GM20000 (cell line): ENCODE measurements around the gene ANKS1B.
"Not testable (repeated sequence)": the region's sequence is repeated elsewhere in the genome, so short reads cannot be mapped to it uniquely, and the experiment has no call there.

ENCODE experiments used
- DNase-seq: peaks from one replicate; pipeline ENCODE4 v3.0.0; 2012; ENCODE audit warnings: low spot score
- TF ChIP-seq, protein P1 (sequence below): IDR thresholded peaks from 2 replicates; pipeline ENCODE4 v1.5.1; 2012; ENCODE audit warnings: mild to moderate bottlenecking, control low read depth; ENCODE audit errors: extremely low read depth, missing control alignments

The ANKS1B gene

DNA sequence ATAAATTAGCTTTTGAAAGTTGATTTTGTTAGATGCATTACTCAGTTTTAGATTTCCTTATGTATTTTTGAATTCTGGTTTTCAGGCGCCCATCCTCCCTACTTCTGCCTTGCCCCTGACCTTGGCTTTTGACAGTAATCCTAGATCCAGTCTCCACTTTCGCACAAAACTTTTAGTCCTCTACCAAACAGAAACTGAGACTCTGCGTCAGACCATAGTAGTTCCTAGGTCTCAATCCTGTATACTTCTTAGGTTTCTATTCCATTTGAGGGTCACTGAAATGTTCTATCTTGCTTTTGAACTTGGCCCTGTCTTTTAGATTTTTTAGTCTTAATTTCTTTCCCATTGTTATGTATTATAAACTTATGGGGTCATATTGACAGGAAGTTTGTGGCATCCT lies 645.1 kb downstream of the ANKS1B start:
- DNase-seq, result no peak
- TF ChIP-seq, protein P1, sequence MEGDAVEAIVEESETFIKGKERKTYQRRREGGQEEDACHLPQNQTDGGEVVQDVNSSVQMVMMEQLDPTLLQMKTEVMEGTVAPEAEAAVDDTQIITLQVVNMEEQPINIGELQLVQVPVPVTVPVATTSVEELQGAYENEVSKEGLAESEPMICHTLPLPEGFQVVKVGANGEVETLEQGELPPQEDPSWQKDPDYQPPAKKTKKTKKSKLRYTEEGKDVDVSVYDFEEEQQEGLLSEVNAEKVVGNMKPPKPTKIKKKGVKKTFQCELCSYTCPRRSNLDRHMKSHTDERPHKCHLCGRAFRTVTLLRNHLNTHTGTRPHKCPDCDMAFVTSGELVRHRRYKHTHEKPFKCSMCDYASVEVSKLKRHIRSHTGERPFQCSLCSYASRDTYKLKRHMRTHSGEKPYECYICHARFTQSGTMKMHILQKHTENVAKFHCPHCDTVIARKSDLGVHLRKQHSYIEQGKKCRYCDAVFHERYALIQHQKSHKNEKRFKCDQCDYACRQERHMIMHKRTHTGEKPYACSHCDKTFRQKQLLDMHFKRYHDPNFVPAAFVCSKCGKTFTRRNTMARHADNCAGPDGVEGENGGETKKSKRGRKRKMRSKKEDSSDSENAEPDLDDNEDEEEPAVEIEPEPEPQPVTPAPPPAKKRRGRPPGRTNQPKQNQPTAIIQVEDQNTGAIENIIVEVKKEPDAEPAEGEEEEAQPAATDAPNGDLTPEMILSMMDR, result no peak

DNA sequence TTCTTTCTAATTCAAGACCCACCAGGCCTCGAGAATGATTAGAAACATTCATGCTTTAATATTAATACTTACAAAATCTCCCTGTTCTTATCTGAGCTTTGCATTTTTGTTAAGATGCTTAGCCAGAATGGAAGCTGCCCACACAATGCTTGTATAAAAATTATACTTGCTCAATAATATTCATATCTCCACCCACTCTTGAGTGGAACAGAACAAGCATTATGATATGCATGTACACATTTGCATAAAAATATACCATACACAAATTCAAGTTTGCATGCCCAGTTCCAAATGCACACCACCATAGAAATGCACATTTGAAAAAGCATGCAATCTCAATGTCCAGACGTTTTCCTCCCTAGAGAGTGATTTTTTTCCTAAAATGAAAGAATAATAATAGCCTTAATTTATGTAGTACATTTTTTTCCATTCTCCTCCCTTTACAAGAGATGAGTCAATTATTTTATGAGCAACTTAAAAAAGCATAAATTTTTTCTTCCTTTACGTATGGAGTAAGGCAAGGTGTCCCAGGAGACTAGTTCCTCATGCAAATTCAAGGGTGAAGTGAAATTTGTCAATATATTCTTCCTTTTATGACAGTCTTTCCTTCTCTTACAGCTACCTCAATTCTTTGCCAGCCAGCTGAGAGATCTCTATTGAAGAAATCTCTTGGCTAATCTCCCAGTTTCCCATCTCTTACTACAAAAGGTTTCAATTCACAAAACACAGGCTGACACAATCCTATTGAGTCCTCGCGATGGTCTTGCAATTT lies 650.3 kb downstream of the ANKS1B start:
- TF ChIP-seq, protein P1, result no peak
- DNase-seq, result no peak

DNA sequence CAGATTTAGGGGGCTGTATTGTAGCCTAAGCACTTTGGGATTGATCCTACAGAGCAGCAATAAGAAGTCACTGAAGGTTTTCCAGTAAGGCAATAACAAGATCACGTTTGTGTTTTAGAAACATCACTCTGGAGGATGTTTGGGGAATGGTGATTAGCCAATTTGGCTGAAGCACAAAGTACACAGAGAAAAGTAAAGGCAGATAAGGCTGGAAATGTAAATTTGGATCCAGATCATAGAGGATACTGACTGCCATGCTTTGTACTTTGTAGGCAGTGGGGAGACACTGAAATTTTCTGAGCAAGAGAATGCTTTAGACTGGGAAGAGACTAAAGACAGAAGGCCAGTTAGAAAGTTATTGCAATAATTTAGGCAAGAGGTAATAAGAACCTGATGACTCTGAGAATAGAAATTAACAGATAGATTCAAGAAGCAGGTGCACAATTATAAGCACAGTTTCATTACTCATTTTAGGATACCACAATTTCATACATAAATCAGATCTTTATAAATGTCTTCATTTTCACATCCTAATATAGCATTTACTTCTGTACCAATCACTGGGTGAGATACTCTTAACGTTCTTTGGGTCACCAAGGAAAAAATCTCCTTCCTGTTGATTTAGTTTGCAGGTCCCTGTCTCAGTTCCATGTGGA lies 651.7 kb downstream of the ANKS1B start:
- TF ChIP-seq, protein P1, result no peak
- DNase-seq, result no peak

DNA sequence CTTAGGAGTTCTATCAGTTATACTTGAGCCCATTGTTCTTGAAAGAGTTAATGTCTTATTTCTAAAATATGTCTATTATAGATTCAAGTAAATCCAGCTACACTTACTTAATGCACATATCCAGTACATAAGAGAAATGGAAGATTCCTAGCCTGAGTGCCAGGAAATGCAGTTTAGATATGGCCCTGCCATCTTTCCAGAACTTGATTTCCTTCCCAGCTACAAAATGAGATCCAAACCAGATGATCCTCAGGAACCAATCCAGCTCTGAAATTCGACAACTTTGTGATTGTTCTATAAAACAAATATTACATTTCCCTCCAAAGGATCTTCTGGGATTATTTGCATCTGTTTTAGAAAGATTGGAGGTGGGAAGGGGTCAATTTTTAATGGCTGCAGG lies 654.5 kb downstream of the ANKS1B start:
- DNase-seq, result no peak
- TF ChIP-seq, protein P1, result no peak

DNA sequence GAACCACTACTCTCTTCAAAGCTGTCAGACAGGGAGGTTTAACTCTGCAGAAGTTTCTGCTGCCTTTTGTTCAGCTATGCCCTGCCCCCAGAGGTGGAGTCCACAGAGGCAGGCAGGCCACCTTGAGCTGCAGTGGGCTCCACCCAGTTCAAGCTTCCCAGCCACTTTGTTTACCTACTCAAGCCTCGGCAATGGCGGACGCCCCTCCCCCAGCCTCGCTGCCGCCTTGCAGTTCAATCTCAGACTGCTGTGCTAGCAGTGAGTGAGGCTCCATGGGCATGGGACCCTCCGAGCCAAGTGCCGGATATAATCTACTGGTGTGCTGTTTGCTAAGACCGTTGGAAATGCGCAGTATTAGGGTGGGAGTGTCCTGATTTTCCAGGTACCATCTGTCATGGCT lies 663.5 kb downstream of the ANKS1B start:
- DNase-seq, result not testable (repeated sequence)

DNA sequence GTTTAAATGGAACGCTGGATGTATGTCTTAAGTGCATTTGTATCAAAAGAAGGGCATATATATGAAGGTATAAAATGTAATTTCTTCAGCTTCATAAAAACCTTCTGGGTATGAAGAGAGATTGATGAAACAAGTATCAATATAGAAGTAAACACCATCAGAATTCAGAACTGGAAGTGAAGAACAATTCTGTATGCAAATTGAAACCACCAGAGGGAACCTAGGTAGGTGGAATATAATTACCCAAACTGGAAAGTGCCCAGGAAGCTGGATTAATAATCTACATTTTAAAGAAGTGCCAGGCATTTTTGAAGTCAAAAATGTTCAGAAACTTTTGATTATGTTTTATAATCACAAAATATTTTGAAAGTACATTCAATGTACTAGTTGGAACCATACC lies 673.4 kb downstream of the ANKS1B start:
- TF ChIP-seq, protein P1, result no peak
- DNase-seq, result no peak

DNA sequence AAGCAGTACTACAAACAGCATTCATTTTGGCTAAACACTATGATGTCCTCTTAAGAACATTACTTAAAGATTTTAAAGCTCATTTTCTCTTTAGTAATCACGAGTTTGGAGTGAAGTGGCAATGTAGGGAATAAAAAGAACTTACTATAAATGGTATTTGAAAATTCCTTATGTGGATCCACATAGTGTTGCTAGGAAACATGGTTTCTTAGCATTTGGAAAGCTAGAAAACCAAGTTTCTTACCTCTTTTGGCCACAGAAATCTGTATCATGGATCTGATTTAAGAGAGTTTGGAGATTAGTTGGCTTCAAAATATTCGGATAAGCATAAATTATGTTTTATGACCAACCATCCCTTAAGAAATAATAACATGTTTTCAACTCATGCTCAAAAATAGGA lies 674.9 kb downstream of the ANKS1B start:
- TF ChIP-seq, protein P1, result no peak
- DNase-seq, result no peak

DNA sequence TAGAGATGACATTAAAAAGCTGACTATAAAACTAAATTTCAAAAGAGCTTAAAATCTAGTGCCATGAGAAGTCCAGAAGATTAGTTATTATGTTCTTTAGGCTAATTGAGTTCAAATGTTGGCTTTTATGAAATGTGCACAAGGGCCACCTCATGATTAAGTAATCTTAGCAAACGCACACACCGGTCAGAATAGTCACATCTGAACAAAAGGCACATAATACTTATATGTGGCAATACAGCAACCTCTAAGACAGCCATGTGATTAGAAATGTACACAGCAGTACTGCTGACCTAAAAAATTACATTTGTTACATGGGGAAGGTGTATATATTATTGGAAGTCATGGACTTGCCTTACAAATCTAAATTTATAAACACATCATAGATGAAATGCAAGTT lies 681.9 kb downstream of the ANKS1B start:
- TF ChIP-seq, protein P1, result no peak
- no peak for DNase-seq
